CD8-positive, alpha-beta memory T cell (primary cell): Measurements from ENCODE around the gene PMP22. TPM values are rescaled to one million over a fixed set of nuclear protein-coding genes. Genes with fewer than 3 reads are reported as not detected.

Experiments
- CTCF ChIA-PET: fragments of 350-600 bp; sonication (Branson Sonifier 250); formaldehyde crosslinking; loops from one replicate; lab custom pipeline; 2021; ENCODE audit warnings: antibody characterized with exemption; lab: Charles Lee
- POLR2A ChIA-PET: fragments of 350-600 bp; sonication (Branson Sonifier 250); formaldehyde crosslinking; loops from one replicate; lab custom pipeline; 2021; ENCODE audit warnings: antibody characterized with exemption; lab: Charles Lee
- DNase-seq, 5 donors: peaks; one replicate each; pipeline versions ENCODE4 v3.0.0 to v3.0.0-alpha.2; 2020 to 2022; ENCODE audit warnings: mixed read lengths in 1 of 5
- H3K27ac ChIP-seq: one replicate; pipeline ENCODE4 v1.7.0; 2013; ENCODE audit warnings: low read depth, mild to moderate bottlenecking, low read length, moderate library complexity
- H3K27me3 ChIP-seq: 2 replicates; pipeline ENCODE4 v1.7.0; 2013; ENCODE audit warnings: low read length, mild to moderate bottlenecking; ENCODE audit not compliant: insufficient read depth, poor library complexity, severe bottlenecking
- H3K36me3 ChIP-seq: 2 replicates; pipeline ENCODE4 v1.7.0; 2013; ENCODE audit warnings: mild to moderate bottlenecking, low read length, moderate library complexity; ENCODE audit not compliant: insufficient read depth
- H3K4me1 ChIP-seq: 2 replicates; pipeline ENCODE4 v1.7.0; 2013; ENCODE audit warnings: mild to moderate bottlenecking, low read length, moderate library complexity; ENCODE audit not compliant: insufficient read depth
- H3K4me3 ChIP-seq: 2 replicates; pipeline ENCODE4 v1.7.0; 2013; ENCODE audit warnings: mild to moderate bottlenecking, low read length
- H3K9me3 ChIP-seq: 2 replicates; pipeline ENCODE4 v1.7.0; 2013; ENCODE audit warnings: mild to moderate bottlenecking, low read length
- H3K27ac Mint-ChIP-seq, 8 donors: one replicate each; pipeline ENCODE4 v1.8.0; 2020 to 2021; ENCODE audit warnings: mixed read lengths in 8 of 8, mild to moderate bottlenecking in 6 of 8, inconsistent platforms in 3 of 8, moderate library complexity in 3 of 8
- H3K27me3 Mint-ChIP-seq, 2 donors: one replicate each; pipeline ENCODE4 v1.8.0; 2020 to 2021; ENCODE audit warnings: mixed read lengths in 2 of 2, mild to moderate bottlenecking in 1 of 2, moderate library complexity in 1 of 2
- H3K36me3 Mint-ChIP-seq, 3 donors: one replicate each; pipeline ENCODE4 v1.8.0; 2020 to 2021; ENCODE audit warnings: mixed read lengths in 3 of 3, inconsistent platforms in 1 of 3, mild to moderate bottlenecking in 1 of 3
- H3K4me1 Mint-ChIP-seq, 3 donors: one replicate each; pipeline ENCODE4 v1.8.0; 2020 to 2021; ENCODE audit warnings: mixed read lengths in 3 of 3, inconsistent platforms in 1 of 3, mild to moderate bottlenecking in 1 of 3
- H3K4me3 Mint-ChIP-seq, 7 donors: one replicate each; pipeline ENCODE4 v1.8.0; 2020 to 2021; ENCODE audit warnings: mixed read lengths in 7 of 7, mild to moderate bottlenecking in 6 of 7, moderate library complexity in 4 of 7, inconsistent platforms in 2 of 7
- H3K9me3 Mint-ChIP-seq, 5 donors: one replicate each; pipeline ENCODE4 v1.8.0; 2020 to 2022; ENCODE audit warnings: mixed read lengths in 5 of 5, mild to moderate bottlenecking in 3 of 5, moderate library complexity in 2 of 5, inconsistent platforms in 1 of 5
- polyA plus RNA-seq: library from polyadenylated mRNA; unstranded; fragments of 300-500 nt; fragmentation: Illumina TruSeq; gene quantifications from one replicate; pipeline ENCODE4 v1.2.3, GENCODE V29; 2021
- total RNA-seq, 2 experiments: library from RNA; stranded (reverse); gene quantifications; one replicate each; pipeline ENCODE4 v1.2.3, GENCODE V29; 2021

PMP22 gene
- total and polyA plus RNA-seq, 3 experiments from 2014 or later: 0.60 to 0.98 TPM; not detected in 1

DNA sequence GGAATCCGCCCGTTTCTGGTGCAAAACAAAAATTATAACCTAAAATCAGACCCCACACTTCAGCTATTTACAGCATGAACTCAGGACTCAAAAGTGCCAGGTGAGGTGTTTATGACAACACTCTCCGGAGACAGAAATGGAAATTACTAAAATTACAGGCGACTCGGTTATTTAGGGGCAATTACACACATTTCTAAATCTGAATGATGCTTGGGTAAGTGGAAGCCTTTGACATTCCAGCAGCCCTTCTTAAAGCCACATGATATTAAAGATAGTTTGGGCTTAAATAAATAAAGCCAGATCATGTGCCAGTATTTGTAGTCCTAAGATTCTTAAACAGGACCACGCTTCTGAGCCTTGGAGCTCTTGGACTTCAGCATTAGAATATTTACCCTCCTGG lies 36.7 kb upstream of the PMP22 start:
- no peaks in the 10 kb centered on the region for H3K36me3 Mint-ChIP-seq
- peaks cover 4 to 20% of the 10 kb centered on the region in 2 donors for H3K27me3 Mint-ChIP-seq
- peaks cover 4% of the 10 kb centered on the region for H3K27me3 ChIP-seq
- H3K4me3 Mint-ChIP-seq: no peak overlapping the region
- H3K4me1 Mint-ChIP-seq: no peaks in the 10 kb centered on the region
- no peaks in the 10 kb centered on the region for H3K4me1 ChIP-seq
- peaks cover 0 to 2% (median 0%) of the 10 kb centered on the region in 5 donors for H3K9me3 Mint-ChIP-seq
- H3K9me3 ChIP-seq: no peaks in the 10 kb centered on the region
- no peak overlapping the region for H3K27ac ChIP-seq
- H3K27ac Mint-ChIP-seq: no peak overlapping the region
- DNase-seq: no peak
- no peaks in the 10 kb centered on the region for H3K36me3 ChIP-seq
- ChIA-PET CTCF (interaction anchor here (0.8 kb wide), 1 partner anchor 201 kb away, joined by 3 read pairs; no protein-coding TSS in a partner anchor), POLR2A (no interaction called here)
- H3K4me3 ChIP-seq: no peak overlapping the region

DNA sequence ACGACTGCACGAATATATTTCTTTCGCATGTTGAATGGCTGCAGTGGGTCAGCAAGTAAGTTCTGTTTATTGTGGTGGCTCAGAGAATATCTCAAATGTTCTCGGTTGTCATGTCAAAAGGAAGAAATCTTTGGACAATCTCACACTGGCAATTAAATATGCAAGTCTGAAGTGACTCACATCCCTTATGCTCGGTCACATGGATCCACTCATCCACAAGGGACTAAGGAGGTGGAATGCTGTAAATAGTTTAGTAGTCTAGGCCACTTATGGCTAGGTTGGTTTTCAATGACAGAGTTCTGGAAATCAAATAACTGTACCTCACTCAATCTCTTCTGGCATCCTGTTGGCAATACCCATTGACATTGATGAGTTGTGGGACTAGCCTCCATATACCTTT lies 33.0 kb upstream of the PMP22 start:
- Mint-ChIP-seq H3K27me3 (peaks cover 2 to 27% of the 10 kb centered on the region in 2 donors), H3K4me3 (no peak overlapping the region), H3K36me3 (no peaks in the 10 kb centered on the region), H3K9me3 (peaks cover 0 to 2% (median 0%) of the 10 kb centered on the region in 5 donors), H3K4me1 (no peaks in the 10 kb centered on the region), H3K27ac (no peak overlapping the region)
- H3K4me3 ChIP-seq: no peak overlapping the region
- no peaks in the 10 kb centered on the region for H3K36me3 ChIP-seq
- H3K27me3 ChIP-seq: peaks cover 4% of the 10 kb centered on the region
- H3K9me3 ChIP-seq: no peaks in the 10 kb centered on the region
- no peak overlapping the region for H3K27ac ChIP-seq
- CTCF ChIA-PET: interaction anchor here (1.8 kb wide), 1 partner anchor 12 kb away, joined by 4 read pairs; no protein-coding TSS in a partner anchor
- H3K4me1 ChIP-seq: no peaks in the 10 kb centered on the region
- POLR2A ChIA-PET: no interaction called here
- DNase-seq: no peak

DNA sequence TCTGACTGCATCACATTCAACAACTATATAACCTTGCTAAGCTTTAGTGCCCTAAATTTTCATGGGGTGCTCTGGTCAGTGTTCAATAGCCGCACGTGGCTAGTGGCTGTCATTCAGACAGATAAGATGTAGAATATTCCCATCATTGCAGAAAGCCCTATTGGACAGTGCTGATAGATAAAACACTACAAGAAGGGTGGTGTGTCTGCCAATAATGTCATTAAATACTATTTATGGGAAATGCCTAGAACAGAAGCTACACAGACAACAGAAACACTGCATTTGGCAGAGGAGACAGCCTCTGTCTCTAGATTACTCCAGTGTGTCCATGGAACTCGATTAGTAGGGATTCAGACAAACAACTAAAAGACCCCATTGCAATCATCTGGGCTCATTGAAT lies 28.4 kb upstream of the PMP22 start:
- CTCF ChIA-PET: no interaction called here

DNA sequence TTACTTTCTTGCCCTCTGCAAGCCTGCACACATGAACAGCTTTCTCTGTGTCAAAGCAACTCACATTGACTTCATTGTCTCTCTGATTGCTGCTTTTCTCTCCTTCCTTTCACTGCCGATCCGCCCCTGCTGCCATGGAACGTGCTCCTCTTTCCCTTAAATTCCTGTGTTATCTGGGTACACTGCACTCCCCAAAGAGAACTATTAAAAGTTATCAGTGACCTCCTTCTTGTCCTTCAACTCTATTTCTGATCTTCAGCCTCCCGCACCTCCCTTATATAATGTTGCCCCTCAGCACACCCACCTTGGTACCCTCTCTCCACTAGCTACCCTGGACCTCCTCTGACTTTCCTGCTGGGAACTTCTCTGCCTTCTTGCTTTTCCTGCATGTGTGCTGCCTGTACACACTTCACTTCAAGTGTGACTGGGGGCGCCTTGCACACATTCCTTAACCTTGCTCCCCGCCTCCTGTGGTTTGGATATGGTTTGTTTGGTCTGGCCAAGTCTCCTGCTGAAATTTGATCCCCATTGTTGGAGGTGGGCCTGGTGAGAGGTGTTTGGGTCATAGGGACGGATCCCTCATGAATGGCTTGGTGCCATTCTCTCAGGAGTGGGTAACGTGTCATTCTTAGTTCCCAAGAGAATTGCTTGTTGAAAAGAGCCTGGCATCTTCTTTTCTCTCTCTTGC lies 26.7 kb upstream of the PMP22 start:
- Mint-ChIP-seq H3K27ac (peak overlapping the region in 1 of 8 donors; percentile 39), H3K4me1 (no peaks in the 10 kb centered on the region), H3K36me3 (no peaks in the 10 kb centered on the region), H3K27me3 (peaks cover 13 to 46% of the 10 kb centered on the region in 2 donors), H3K9me3 (no peaks in the 10 kb centered on the region), H3K4me3 (no peak overlapping the region)
- H3K4me3 ChIP-seq: no peak overlapping the region
- H3K9me3 ChIP-seq: no peaks in the 10 kb centered on the region
- no peaks in the 10 kb centered on the region for H3K27me3 ChIP-seq
- no peaks in the 10 kb centered on the region for H3K36me3 ChIP-seq
- POLR2A ChIA-PET: no interaction called here
- no peak overlapping the region for H3K27ac ChIP-seq
- no peak for DNase-seq
- CTCF ChIA-PET: no interaction called here
- no peaks in the 10 kb centered on the region for H3K4me1 ChIP-seq

More for the DNA sequence above, 28.4 kb upstream of the PMP22 start:
- Mint-ChIP-seq H3K27me3 (peaks cover 5 to 31% of the 10 kb centered on the region in 2 donors), H3K36me3 (no peaks in the 10 kb centered on the region), H3K4me1 (no peaks in the 10 kb centered on the region), H3K4me3 (no peak overlapping the region), H3K27ac (no peak overlapping the region), H3K9me3 (no peaks in the 10 kb centered on the region)
- H3K9me3 ChIP-seq: no peaks in the 10 kb centered on the region
- no peaks in the 10 kb centered on the region for H3K36me3 ChIP-seq
- DNase-seq: no peak
- no peaks in the 10 kb centered on the region for H3K27me3 ChIP-seq
- H3K4me1 ChIP-seq: no peaks in the 10 kb centered on the region
- POLR2A ChIA-PET: no interaction called here
- H3K4me3 ChIP-seq: no peak overlapping the region
- no peak overlapping the region for H3K27ac ChIP-seq

DNA sequence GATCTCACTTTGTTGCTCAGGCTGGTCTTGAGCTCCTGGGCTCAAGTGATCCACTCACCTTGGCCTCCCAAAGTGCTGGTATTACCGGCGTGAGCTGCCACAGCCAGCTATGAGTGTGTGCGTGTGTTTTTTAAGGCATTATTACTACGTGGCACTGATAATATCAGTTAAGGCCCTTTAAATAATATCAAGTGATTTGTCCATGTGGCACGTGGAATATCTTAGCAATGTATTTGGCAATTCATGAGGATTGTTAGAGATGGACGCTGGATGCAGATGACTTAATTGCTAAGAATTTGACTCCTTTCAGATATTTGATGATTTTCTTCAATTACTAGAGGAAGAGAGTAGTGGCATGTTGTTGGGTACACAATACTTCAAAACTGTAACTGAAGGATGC lies 25.5 kb upstream of the PMP22 start:
- Histone ChIP-seq H3K27me3 (no peaks in the 10 kb centered on the region), H3K36me3 (no peaks in the 10 kb centered on the region), H3K4me3 (no peak overlapping the region), H3K9me3 (no peaks in the 10 kb centered on the region), H3K27ac (no peak overlapping the region), H3K4me1 (no peaks in the 10 kb centered on the region)
- Mint-ChIP-seq H3K27me3 (peaks cover 13 to 54% of the 10 kb centered on the region in 2 donors), H3K27ac (no peak overlapping the region), H3K9me3 (no peaks in the 10 kb centered on the region), H3K4me1 (no peaks in the 10 kb centered on the region), H3K4me3 (no peak overlapping the region), H3K36me3 (no peaks in the 10 kb centered on the region)
- DNase-seq: no peak
- POLR2A ChIA-PET: no interaction called here
- CTCF ChIA-PET: no interaction called here

DNA sequence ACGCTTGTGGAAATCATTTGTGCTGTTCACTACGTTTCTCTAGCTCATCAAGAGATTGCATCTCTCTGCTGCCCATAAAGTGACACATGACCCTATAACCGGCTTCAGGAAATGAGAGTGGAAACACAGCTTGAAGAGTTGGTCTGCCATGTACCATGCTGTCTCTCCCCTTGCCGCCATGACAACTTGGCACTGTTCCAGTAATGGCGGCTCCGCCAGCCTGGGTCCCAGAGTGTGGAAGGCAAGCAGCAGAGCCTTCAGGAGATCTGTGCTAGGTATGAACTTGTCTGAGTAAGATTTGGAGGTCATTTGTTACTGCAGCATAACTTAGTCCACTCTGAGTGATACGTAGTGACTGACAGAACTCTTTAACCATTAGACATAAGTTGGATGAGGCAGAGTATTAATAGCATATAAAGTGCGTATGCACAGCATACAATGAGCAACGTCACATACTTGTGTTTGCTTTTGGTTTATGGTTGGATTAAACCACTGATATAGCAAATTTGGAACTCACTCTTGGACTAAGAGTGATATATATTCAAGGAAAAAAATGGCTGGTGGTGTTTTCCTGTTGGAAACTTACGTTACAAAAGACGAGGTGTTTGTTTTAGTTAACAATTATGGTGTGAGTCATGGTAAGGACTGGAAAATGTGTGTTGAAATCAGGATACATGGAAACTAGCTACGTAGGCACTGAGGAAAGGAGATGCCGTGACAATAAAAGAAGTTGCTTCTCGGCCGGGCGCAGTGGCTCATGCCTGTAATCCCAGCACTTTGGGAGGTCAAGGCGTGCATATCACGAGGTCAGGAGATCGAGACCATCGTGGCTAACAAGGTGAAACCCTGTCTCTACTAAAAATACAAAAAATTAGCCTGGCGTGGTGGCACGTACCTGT lies 24.4 kb upstream of the PMP22 start:
- Histone ChIP-seq H3K36me3 (no peaks in the 10 kb centered on the region), H3K27ac (no peak overlapping the region), H3K9me3 (no peaks in the 10 kb centered on the region), H3K4me3 (no peak overlapping the region), H3K27me3 (peaks cover 3% of the 10 kb centered on the region), H3K4me1 (no peaks in the 10 kb centered on the region)
- POLR2A ChIA-PET: no interaction called here
- H3K4me1 Mint-ChIP-seq: no peaks in the 10 kb centered on the region
- CTCF ChIA-PET: no interaction called here
- no peak for DNase-seq
- no peak overlapping the region for H3K27ac Mint-ChIP-seq
- H3K27me3 Mint-ChIP-seq: peaks cover 13 to 60% of the 10 kb centered on the region in 2 donors
- no peaks in the 10 kb centered on the region for H3K36me3 Mint-ChIP-seq
- H3K9me3 Mint-ChIP-seq: peaks cover 0 to 2% (median 0%) of the 10 kb centered on the region in 5 donors
- no peak overlapping the region for H3K4me3 Mint-ChIP-seq

DNA sequence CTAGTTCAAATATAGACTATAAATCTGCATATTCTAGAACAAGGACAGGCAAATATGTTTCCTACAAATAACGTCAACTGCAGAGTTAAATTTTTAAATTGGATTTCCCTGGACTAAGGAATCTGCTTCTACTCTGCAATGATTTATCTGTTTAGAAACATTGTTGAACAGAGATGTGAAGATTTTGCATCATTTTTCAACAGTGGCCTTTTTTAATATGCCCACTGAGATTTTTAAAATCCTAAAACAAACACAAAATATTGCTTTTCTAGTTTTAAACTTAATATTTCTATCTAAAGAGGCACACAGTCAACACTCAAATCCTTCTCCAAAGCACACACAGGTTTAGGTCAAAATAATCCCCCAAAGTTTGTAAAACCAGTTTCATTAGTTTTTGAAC lies 23.7 kb upstream of the PMP22 start:
- no peaks in the 10 kb centered on the region for H3K9me3 ChIP-seq
- POLR2A ChIA-PET: no interaction called here
- CTCF ChIA-PET: no interaction called here

More for the DNA sequence above, 23.7 kb upstream of the PMP22 start:
- no peaks in the 10 kb centered on the region for H3K4me1 ChIP-seq
- no peak overlapping the region for H3K27ac ChIP-seq
- H3K9me3 Mint-ChIP-seq: peaks cover 0 to 2% (median 0%) of the 10 kb centered on the region in 5 donors
- H3K4me1 Mint-ChIP-seq: no peaks in the 10 kb centered on the region
- no peak for DNase-seq
- peaks cover 5% of the 10 kb centered on the region for H3K27me3 ChIP-seq
- H3K4me3 Mint-ChIP-seq: no peak overlapping the region
- no peak overlapping the region for H3K4me3 ChIP-seq
- no peaks in the 10 kb centered on the region for H3K36me3 ChIP-seq
- H3K36me3 Mint-ChIP-seq: no peaks in the 10 kb centered on the region
- peaks cover 13 to 64% of the 10 kb centered on the region in 2 donors for H3K27me3 Mint-ChIP-seq
- H3K27ac Mint-ChIP-seq: no peak overlapping the region
